GM19238 (cell line): Measurements from ENCODE around the gene CYGB.

ENCODE experiments used
- DNase-seq: peaks from one replicate; pipeline ENCODE4 v3.0.0; 2011; ENCODE audit warnings: low spot score; ENCODE audit not compliant: insufficient read length

CYGB gene

DNA sequence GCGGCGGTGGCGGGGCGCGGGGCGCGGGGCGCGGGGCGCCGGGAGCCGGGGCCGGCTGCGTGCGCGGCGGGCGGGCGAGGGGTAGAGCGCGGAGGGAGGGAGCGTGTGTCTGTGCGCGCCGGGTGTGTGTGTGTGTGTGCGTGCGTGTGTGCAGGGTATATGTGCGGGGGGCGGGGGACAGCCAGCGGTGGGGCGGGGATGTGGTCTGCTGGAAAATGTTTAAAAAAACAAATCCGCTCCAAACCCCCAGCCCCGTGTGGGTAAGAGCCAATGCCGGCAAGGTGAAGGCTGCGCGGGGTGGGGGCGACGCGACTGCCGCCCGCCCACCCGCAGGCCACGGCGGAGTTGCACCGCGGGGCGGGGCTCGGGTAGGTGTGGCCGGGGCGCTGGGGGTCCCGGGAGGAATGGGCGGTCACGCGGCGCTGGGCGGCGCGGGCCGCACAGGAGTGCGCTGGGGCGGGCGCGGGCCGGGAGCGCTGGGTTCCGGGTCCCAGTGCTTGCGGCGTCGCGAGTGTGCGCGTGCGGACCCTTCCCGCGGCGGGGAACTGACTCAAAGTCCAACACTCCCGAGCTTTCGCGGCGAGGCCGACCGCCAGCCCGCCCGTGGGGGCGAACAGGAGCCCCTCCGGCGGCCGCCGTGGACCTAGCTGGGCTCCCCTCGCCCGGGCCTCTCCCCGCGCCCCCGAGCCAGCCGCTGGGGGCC lies at the start of gene CYGB:
TSS of gene CYGB (minus strand) at position 132 of the 703 bp plus-strand sequence. CDS start 167 bp downstream, outside the sequence.
- no peak for DNase-seq

DNA sequence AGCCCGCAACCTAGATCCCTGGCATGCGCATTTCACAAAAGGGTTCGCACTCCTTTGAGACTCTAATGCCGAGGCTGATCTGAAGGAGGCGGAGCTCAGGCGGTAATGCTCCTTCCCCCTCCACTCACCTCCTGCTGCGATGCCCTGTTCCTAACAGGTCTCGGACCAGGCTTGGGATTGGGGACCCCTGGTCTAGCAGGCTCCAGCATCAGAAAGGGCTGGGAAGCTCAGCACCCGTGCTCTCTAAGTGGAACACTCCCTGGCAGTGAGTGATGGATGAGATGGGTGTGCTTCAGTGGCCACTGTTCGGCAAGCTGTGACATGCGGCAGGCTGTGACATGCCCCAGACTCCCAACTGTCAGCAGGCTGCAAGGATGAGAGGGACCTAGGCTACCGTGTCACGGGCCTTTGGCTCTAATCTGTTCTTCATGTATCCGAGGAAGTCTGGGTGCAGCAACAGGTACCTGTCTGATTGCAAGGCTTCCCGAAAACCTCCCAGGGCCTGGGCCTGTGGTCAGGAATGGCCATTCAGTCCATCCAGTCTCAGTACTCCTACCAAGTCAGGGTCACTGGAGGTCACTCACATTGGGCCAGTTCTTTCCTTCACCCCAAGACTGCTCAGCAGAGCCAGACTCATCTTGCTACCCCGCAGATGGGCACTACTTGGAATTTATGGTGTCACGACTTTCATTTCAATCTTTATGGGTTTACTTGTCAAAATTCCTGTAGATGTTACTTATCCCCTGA lies 49.4 kb upstream of the CYGB start:
- DNase-seq: no peak

DNA sequence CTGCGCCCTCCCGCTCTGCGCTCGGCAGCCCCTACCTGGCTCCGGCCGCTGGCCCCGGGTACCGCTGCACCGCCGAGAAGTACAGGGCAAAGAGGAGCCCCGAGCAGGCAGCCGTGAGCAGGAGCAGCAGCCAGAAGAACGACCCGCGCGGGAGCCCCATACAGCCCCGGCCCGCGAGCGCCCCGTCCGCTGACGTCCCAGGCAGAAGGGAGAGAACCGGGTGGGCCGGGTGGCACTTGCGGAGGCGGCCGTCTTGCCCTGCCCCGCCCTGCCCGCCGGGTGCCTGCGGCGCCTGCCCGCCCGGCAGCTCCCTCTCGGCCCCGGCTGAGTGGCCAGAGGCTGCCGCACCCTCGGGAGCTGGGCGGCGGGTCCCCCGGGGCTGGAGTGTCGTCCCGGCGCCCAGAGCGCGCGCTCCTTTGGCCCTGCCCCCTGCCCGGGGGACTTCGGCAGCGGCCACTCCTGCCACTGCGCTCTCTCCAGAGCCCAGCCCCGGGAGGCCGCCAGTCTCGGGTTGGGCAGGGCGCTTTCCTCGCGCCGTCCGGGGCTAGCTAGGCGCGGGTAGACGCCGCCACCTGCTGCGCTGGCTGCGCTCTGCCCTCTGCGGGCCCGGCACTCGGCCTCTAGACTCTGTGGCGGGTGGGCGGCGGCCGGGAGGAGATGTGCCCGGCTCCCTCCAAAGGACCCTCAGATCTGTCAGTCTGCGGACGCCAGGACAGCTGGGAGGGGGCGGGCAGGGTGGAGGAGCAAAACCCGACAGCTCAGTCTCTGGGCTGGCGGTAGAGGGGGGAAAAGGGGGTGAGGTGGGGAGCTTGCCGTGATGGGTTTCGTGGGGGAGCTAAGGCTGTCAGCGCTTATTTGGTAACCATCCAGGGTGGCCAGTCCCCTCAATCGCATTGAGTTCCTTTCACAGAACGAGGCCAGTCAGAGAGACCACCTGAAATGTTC lies 48.4 kb upstream of the CYGB start, which contains the start of gene ST6GALNAC2:
TSS of gene ST6GALNAC2 (minus strand) at position 212 of the 945 bp plus-strand sequence. CDS start at position 160, 52 bp downstream.
- DNase-seq: no peak

DNA sequence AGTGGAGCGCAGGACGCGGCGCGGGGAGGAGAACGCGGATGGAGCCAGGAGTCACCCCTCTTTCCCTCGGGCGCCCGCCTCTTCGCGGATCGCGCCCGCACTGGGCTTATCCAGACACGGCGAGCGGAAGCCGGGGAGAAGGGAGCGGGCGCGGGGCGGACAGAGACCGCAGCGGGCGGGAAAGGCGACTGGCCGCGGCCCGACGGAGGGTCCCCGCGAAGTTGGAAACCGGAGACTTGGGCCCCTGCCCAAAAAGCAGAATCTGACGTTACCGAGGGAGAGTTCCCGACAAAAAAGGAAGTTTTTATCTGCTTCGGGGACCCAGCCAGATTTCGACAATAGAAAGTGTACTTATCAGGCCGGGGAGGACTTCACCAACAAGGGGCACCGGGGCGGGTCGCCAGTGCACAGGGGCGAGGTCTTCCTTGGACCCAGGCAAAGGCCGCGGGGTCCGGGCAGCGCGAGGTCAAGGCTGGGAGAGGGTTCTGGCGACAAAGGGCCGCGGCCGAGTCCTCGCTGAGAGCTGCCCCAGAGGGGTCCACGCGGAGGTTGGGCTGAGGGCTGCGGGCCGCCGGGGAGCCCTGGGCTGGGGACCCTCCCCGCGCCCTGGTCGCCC lies 47.6 kb upstream of the CYGB start:
- DNase-seq: no peak

DNA sequence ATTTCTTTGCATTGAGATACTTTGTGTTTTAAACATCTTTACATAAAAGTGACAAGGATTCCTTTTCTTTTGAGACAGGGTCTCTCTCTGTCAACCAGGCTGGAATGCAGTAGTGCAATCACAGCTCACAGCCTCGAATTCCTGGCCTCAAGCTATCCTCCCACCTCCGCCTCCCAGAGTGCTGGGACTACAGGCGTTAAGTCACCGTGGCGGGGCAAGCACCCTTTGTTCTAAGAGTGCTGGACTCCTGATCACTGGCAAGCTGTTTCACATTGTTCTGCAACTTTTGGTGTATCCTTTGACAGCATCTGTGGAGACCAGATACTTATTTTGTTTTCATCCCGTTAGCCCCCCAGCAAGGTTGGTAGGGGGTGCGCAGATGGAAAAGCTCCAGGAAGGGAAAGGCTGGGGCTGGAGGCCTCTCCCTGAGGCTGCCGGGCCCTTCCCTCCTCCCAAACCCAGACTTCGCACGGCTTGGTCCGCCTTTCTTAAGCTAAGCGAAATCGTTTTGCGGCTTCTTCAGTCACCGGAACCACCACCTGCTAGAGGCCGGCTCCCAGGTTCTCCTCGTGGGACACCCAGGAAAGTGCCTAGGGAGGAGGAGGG lies 47.0 kb upstream of the CYGB start:
- DNase-seq: no peak

DNA sequence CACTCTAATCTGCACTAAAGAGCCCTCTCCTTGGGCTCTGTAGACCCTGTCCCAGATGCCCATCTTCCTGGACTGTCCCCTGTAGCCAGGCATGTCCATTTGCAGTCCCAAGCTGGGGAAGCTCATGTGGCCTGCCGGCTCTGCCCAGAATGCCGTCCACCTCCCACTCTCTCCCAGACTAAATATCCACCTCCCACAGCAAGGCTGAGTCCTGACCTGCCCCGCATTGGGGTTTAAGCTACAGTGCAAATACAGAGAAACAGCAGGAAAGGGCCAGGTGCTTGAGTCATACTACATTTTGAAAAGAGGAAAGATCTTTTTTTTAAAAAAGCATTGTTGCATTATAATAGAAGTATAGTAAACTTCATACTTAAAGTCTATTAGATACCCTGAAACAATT lies 45.2 kb upstream of the CYGB start:
- no peak for DNase-seq

DNA sequence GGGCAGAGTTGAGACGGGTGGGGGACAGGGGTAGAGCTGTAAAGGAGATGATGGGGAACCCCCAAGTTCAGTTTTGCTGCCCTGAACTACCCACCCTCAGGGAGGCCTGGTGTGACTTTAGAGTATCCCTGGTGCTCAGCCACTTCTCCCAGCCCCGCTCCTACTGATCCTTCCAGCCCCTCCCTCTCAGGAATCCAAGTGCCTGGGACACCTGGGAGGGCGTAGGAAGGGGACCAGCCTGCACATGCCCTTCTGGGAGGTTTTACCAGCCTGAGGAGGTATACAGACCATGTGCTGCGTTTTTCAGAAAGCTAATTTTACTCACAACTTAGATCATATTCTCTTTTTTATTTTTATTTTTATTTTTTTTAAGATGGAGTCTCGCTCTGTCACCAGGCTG lies 44.0 kb upstream of the CYGB start:
- DNase-seq: no peak

DNA sequence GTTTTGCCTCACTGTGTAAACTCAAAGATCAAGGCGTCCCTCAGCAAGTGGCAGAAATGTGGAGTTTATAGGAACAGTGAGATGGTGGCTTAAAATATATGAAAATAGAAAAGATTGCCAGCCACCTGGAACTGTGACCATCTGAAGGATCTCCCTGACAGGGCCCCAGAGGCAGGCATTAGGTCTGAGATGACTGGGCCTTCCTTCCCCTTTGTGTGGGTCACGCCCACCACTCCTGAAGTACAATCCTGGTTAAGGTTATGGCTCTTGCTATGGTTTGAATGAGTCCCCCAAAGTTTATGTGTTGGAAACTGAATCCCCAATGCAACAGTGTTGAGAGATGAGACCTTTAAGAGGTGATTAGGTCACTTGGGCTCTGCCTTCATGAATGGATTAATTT lies 41.8 kb upstream of the CYGB start:
- no peak for DNase-seq

DNA sequence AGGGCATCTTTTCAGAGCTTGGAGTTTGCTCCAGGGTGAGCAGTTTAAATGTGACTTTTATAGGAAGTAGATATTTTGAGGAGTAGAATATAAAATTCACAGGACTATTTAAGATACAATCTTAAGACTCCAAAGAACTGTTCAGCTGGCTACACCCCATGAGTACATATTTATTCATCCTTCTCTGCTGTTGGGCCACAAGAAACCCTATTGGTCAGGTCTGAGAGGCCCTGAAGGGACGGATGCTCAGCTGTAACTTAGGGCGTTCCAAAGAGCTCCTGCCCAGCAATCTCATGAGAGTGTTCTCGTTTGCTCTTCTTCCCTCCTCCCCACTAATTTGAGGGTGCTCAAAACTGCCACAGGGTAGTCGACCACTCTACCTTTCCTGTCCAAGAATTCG lies 40.9 kb upstream of the CYGB start:
- DNase-seq: no peak

DNA sequence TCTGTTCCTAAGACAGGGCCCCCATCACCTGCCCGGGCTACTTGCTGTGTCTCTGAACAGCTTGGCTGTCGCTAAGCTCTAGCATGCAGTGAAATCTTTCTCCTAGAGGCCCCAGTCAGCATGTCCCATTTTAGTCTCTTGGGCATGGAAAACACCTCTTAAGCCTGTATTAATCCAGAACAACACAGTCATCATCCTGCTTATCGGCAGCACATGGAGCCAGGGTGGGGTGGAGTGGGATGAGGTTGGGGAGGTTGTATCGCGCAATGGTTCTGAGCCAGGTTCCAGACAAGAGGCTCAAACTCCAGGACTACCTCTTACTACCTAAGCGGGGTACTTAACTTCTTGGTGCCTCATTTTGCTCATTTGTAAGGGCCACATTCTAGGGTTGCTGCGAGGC lies 40.4 kb upstream of the CYGB start:
- no peak for DNase-seq

DNA sequence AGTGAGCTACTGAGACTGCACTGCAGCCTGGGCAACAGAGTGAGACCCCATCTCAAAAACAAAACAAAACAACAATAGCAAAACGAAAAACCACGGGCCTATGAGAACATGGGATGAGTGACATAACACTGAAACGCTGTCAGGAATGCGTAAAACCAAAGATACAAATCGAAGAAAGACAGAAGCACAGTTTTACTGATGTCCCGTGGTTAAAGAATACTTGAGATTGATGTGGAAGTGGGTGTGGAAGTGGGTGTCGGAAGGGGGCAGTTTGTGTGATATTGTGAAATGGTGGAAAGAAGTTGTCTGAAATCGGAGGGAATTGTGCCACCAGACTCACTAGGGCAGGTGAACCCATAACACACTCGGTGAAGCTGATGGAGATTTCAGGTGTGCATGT lies 38.7 kb upstream of the CYGB start:
- DNase-seq: no peak

DNA sequence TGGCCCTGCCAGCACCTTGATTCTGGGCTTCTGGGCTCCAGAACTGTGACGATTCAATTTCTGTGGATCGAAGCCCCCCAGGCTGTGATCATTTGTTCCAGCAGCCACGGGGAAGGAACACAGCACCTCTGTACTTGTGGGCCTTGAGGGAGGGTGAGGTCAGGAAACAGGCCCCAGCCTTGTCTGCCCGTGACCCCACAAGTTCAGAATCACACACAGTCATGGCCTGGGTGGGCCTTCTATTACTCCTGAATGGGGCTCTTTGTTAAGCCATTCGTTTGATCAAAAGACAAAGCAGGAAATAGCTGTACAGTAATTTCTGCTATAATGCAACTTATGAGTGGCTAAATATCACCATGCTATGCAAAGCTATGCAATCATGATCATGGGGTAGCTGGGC lies 38.1 kb upstream of the CYGB start:
- no peak for DNase-seq

DNA sequence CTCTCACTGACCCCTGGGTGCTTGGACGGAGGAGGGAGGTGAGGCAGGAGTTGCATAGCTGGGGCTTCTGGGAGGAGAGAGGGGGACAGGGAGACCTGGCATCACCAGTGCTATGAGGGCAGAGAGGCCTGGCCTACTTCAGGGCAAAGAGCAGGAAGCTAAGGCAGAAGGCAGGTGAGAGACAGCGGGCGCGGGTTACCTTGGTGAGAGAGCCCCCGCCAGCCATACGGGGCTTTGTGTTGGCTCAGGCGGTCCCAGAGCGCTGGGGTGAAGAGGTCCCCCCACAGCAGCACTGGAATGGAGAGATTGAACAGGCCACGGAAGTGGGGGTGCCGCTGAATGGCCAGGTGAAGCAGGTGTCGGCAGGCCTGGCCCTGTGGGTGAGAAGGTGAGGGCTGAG lies 36.7 kb upstream of the CYGB start:
- no peak for DNase-seq

DNA sequence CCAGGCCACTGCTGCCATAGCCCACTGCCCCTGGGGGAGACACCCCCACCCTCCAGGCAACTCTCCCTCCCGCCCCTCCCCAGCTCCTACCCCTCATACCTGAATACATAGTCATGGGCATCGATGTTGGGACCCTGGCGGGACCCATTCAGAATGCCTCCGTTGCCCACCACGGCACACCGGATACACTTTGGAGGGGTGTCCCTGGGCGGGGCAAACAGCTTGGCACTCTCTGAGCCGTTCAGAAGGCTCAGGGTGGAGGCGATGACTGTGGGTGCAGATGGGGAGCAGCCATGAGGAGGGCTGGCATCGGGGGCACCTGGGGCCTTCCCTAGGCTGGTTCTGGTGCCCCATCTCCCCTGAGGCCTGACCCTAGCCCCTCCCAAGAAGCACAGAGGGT lies 35.6 kb upstream of the CYGB start:
- no peak for DNase-seq

DNA sequence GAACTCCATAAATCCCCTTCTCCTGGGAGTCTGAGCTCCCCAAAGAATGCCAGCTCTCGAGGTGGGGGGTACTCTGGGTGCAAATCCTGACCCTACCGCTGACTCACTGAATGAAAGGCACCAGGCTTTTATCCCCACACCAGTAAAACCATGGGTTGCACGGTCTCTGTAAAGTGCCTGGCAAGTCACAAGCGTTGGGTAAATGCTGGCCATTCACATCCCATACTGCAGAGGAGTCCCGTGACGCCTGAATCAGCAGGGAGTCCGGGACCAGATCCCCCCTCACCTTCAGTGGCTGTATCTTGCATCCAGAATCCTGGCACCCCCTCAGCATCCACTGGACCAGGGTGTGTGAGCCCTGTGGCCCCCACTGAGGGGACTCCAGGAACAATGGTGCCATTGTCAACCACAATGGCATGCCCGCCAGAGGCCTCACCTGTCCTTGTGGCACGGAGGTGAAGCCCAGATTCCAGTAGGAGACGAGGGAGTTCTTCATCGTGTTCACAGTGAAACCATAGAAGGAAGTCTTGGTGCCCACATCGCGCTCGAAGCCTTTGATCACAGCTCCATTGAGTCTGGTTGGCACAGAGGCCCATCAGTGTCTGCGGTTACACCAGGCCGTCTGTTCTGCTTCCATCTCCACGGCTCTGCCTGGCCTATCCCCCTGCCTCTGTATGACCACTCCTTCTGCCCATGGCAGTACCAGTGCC lies 34.8 kb upstream of the CYGB start:
- DNase-seq: no peak

DNA sequence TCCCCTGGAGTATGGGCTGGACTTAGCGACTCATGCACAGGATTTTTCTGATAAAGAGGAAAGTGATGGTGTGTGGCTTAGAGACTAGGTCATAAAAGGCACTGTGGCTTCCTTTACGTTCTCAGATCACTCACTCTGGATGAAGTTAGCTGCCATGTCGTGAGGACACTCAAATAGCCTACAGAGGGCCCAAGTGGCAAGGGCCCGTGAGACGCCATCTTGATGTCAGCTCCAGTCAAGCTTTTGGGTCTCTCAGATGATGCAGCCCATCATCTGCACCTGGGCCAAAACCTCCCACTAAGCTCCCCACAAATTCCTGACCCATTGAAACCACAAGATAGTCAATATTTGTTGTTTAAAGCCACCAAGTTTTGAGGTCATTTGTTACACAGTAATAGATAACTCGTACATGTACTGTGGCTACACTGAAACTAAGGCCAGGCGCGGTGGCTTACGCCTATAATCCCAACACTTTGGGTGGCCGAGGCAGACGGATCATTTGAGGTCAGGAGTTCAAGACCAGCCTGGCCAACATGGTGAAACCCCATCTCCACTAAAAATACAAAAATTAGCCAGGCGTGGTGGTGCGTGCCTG lies 33.5 kb upstream of the CYGB start:
- no peak for DNase-seq

DNA sequence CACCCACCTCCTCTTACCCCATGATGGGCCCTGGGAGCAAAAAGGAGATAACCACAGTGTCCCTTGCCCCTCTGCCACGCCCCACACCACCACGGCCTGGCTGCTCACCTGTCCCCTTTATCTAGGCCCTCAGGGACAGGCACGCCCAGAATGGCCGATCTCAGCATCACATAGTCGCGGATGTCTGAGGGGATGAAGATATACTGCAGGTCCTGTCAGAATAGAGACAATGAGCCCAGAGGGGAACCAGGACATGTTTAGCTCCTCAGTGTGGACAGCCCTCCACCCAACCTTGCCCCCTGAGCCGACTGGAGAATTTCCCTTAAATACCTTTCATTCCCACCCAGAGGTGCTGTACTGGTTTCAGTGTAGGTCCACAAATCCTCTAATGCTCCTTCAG lies 32.9 kb upstream of the CYGB start:
- no peak for DNase-seq

DNA sequence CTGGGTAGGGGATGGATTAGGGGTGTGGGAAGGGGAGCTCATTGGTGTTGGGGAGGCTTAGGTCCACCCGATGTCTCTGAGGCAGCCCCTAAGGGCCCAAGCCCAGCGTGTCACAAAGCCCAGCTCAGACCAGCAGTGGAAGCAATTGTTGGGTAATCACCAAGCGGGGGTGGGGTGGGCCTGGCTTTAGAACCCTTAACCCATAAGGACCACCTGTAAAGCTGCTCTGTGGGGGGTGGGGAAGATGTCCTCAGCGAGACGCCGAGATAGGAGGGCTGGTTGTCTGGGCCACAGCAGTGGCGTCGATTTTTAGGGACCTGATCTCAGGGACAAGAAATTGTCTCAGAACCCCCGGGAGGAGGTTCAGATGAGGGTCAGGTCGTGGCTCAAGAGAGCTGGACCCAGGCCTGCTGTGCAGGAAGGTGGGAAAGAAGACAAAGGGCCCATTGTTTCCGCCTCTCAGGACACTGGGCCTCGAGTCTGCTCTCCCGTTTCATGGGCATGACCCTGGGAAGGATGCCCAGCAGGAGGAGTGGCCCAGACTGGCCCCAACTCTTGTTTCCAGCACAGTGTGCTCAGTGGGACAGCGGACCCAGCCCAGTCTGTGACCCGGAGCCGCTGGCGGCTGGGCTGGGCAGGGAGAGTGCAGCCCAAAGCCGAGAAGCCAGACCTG lies 32.2 kb upstream of the CYGB start:
- no peak for DNase-seq

DNA sequence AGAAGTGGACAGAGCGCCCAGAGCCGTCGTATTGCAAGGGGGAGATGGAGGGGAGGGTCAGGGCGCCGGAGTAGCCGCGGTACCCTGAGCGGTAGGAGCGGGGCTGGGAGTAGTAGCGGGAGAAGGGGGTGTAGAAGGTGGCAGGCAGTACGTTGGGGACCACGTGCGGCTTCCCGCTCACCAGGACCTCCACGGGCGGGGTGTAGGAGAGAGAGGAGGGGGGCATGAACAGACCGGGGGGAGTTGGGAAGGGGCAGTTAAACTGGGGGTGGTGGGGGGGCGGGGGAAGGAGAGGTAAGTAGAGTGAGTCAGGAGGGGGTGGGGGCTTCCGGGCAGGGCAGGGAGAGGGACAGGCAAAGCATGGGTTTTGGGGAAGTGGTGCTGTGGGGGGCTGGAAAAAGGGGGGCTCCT lies 31.3 kb upstream of the CYGB start:
- DNase-seq: no peak
